Activated T-cell treated with anti-CD3 and anti-CD28 coated beads for 48 hours (primary cell): ENCODE results near the gene ADAM10.
"Not testable (repeated sequence)": the region's sequence is repeated elsewhere in the genome, so short reads cannot be mapped to it uniquely, and the experiment has no call there.

ENCODE experiments used
- DNase-seq: peaks from one replicate; pipeline ENCODE4 v3.0.0-alpha.2; 2020; ENCODE audit warnings: low read depth

The ADAM10 gene, protein sequence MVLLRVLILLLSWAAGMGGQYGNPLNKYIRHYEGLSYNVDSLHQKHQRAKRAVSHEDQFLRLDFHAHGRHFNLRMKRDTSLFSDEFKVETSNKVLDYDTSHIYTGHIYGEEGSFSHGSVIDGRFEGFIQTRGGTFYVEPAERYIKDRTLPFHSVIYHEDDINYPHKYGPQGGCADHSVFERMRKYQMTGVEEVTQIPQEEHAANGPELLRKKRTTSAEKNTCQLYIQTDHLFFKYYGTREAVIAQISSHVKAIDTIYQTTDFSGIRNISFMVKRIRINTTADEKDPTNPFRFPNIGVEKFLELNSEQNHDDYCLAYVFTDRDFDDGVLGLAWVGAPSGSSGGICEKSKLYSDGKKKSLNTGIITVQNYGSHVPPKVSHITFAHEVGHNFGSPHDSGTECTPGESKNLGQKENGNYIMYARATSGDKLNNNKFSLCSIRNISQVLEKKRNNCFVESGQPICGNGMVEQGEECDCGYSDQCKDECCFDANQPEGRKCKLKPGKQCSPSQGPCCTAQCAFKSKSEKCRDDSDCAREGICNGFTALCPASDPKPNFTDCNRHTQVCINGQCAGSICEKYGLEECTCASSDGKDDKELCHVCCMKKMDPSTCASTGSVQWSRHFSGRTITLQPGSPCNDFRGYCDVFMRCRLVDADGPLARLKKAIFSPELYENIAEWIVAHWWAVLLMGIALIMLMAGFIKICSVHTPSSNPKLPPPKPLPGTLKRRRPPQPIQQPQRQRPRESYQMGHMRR

DNA sequence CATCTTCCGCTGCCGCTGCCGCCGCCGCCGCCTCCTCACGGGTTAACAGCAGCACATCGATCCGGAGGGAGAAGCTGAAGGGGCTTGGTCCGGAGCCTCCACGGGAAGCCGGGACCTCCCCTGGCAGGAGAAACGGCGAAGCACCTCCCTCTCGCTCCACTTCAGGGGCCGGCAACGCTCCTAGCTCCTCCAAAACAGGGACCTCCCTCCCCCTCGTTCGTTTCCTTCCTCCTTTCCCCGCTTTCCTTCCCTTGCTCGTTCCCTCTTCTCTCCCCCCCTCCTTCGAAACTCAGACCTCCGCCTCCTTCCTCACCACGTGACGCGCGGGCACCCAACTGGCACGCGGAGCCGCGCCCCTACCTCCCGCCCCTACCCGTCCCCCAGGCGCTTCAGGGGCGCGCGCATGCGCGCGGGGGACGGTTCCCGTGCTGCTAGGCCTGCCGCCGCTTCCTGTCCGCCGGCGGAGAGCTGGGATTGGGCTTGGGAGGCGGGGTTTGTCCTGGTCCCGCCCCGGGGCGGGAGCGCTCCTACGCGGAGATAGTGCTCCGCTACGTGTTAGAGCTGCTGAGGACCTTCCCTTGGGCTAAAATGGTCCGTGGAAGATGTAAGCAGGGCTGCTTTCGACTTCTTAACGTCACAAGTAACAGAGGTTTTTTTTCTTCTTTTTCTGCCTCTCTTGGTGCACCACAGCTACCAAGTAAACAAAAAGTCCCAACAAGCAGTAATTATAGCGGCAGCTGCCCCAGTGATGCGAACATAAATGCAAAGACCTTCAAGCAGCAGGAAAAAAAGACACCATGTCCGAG lies at the start of gene ADAM10:
Gene ADAM10, minus strand, starts transcription at position 176 of the 806 bp plus-strand sequence. Its CDS starts 173 bp downstream, at position 3.
- DNase-seq = peak; percentile 100

- no peak for DNase-seq
Observed at GRCh38 chr15:58797505-58797904, 48.0 kb upstream of the ADAM10 start.

- no peak for DNase-seq
Observed at GRCh38 chr15:58795825-58796224, 46.3 kb upstream of the ADAM10 start.

DNA sequence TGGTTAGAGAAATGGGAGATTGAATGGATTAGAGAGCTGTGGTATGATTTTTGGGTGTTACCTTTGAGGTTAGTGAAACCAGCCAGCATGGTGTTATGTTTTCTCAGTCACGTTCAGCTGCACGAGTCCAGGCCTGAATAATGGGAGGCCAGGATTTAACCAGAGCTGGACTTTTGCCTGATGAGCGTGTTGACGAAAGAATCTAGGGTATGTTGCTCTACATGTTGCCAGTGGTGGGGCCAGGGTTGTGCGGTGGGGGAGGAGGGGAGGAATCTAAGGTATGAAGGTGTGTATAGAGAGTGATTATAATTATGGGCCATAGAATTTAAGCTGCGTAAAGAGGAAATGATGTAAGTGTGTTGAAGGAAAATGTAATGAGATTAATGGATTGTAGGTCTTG lies 44.4 kb upstream of the ADAM10 start:
- DNase-seq = no peak

DNA sequence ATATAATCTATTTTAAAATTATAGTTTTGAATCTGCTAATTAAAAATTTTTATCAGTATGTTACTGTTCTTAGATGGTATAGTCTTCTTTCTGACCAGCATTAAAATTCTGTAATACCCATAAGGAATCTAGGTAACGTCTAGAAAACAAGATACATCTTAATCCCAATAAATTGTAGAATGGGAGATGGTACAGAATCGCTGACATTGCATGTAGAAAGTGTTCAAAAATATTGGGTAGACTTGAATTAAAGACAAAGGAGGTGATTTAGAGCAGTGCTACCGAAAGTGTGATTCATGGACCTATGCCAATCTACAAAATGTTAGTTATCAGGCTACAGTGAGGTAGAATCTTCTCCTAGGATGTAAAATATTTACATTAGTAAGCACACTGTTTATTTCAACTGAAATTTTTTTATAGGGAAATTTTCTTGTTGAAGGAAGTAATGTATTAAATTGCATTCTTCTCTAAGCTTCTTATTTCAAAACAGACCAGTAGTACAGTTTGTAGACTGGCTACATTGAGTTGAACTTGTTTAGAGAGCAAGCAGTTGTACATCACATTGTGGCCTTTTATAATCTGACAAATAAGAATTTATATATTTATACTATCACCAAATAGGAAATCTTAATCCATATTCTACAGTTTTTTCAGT lies 38.7 kb upstream of the ADAM10 start:
- DNase-seq = no peak

DNA sequence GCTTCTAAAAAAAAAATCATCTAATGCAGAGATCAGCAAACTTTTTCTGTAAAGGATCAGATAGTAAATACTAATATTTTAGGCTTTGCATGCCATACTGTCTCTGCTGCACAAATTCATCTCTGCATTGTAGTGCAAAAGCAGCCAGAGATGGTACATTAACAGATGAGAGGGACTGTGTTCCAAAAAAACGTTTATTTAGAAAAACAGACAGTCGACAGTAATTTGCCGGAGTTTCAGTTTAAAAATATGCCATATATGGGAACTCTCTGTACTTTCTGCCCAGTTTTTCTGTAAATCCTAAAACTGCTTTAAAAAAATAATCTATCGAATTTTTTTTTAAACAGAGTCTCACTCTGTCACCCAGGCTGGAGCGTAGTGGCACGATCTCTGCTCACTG lies 35.8 kb upstream of the ADAM10 start:
- no peak for DNase-seq

DNA sequence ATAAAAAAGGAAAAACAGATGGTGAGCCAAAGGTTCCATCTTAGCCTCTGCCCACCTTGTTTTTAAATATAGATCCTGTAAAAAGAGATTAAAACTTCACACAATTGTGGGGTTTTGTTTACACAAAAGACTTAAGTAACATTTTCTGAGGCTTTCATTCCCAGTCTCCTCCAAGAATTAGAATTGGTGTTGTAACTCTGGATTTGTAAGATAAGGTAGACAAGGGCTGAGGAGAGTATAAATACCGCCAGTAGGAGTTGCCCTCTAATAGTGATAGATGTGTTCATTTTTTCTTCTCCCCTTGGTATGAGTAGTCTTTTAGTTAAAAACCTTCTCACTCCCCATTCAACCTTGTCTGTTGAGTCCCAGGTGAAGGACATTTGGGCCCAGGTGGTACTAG lies 30.0 kb upstream of the ADAM10 start:
- DNase-seq = no peak

DNA sequence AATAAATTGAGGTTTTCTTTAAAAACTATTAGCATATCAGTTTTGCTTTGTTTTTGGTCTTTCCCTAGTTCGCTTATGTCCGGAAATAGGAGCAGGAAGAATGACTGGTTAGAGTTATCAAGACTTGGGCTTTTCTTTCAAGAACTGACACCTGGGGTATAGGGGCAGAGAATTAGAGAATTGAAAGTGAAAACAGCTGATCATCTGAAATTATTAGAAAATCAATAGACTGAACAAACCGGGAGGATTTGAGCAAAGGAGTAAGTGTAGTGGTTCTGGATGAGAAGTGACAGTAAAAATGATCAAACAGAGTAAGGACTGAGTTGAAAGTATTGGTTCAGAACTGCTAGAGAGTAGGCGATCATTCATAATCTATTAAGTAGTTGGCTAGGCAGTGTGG lies 27.6 kb upstream of the ADAM10 start:
- DNase-seq = no peak

DNA sequence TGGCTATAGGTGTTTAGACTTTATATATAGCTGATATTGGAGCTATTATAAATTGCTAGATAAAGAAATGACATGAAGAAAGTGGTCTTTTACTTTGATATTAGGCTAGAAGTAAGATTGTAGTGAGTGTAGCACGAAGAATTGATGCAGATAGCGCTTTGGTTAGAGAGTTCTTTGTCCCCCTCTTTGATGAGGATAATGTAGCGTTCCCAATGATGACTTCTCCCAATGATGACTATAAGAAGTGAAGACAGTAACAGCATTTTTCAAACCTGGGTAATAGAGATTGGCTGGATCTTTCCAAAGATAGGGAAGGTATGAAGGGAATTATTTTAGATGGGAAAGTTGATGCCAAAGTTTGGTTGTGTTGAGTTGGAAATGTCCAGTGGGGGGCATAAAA lies 25.9 kb upstream of the ADAM10 start:
- no peak for DNase-seq

DNA sequence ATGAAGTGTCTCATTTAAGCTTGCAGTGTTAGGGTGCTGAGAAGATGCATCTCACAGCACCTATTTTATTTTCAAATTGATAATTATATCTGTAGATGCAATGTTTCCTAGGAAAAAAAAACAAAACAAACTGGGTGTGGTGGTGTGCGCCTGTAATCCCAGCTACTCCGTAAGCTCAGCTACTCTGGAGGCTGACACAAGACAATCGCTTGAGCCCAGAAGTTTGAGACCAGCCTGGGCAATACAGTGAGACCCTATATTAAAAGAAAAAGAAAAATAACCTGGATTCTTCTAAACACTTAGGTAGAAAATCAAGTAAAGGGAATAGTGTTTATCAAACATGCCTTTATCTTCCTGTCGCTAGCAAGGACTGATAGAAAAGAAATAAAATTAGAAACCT lies 23.5 kb upstream of the ADAM10 start:
- DNase-seq = no peak

GRCh38 chr15:58771621-58772250 lies 22.2 kb upstream of the ADAM10 start:
- DNase-seq = peak; percentile 17

DNA sequence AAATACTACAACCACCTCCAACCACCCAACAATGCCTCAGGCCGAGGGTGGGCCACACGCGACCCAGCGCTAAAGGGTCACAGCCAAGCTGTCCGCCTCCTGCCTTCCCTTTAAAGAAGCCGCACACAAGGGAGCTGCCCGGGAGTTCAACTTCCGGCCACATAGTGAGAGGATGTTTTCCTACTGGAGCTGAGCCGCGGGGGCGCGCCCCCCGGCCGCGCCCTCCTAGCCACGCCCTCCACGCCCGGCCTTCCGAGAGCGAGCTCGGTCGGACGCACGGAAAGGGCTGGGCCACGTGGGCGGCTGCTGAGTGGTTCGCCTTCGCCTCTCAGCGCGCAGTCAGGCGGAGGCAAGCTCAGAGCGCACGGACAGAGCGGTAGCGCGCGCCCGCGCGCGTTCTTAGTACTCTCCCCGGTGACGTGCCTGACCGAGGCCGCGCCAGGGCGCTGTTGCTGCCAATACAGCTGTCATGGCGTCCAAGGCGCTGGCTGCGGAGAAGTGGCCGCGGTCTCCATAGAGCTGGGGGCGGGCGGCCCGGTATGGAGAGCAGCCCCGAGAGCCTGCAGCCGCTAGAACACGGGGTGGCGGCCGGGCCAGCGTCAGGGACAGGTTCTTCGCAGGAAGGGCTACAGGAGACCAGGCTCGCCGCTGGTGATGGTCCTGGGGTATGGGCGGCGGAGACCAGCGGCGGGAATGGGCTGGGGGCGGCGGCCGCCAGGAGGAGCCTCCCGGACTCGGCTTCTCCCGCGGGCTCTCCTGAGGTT lies 21.5 kb upstream of the ADAM10 start, which contains the start of gene MINDY2:
Gene MINDY2, plus strand, starts transcription at position 446 of the 764 bp plus-strand sequence. Its CDS starts 94 bp downstream, at position 540.
- peak; percentile 98 for DNase-seq

DNA sequence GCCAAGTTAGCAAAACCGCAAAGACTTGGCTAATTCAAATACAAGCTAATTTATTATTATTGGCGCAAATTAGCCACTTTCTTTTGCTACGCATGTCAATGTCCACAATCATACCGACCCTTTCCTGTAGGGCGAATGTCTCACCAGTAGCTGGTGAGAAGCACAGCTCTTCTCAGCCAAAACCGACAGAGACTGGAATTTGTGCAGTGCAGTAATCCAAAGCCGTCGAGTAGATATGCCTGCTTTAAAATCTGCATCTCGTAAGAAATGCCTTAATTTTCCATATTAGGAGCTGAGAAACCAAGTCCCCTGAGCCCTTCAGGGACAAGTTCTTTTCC lies 21.0 kb upstream of the ADAM10 start:
- no peak for DNase-seq

- not testable (repeated sequence) for DNase-seq
Observed at GRCh38 chr15:58768601-58769004, 19.1 kb upstream of the ADAM10 start.

GRCh38 chr15:58766290-58766689 lies 16.8 kb upstream of the ADAM10 start:
- DNase-seq = no peak

GRCh38 chr15:58764468-58764867 lies 15.0 kb upstream of the ADAM10 start:
- no peak for DNase-seq

GRCh38 chr15:58762731-58763130 lies 13.2 kb upstream of the ADAM10 start:
- DNase-seq = no peak

DNA sequence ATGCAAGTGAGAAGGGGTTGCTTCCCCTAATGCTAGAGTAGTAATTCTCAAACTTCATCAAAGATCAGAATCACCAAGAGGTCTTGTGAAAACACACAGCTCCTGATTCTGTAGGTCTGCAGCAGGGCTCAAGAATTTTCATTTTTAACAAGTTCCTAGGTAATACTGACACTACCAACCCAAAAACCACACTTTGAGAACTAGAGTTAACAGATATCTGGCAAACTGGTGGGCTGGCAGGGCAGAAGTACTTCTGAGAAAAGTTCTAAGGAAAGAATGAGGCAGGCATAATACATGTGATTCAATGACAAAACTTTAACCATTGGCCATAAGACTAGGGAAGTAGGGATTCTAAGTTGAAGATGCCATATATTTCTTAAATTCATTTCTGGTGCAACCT lies 12.8 kb upstream of the ADAM10 start:
- DNase-seq = no peak

DNA sequence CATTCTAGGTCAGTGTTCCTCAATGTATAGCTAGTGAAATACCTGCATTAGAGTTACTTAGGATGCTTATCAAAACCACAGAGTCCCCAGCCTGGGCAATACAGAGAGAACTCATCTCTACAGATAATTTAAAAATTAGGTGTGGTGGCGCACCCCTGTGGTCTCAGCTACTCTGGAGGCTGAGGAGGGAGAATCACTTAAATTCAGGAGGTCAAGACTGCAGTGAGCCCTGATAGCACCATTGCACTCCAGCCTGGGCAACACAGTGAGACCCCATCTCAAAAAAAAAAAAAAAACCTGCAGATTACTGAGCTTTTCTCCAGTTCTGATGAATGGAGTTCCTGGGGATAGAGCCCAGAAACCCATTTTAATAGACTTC lies 11.5 kb upstream of the ADAM10 start:
- no peak for DNase-seq

DNA sequence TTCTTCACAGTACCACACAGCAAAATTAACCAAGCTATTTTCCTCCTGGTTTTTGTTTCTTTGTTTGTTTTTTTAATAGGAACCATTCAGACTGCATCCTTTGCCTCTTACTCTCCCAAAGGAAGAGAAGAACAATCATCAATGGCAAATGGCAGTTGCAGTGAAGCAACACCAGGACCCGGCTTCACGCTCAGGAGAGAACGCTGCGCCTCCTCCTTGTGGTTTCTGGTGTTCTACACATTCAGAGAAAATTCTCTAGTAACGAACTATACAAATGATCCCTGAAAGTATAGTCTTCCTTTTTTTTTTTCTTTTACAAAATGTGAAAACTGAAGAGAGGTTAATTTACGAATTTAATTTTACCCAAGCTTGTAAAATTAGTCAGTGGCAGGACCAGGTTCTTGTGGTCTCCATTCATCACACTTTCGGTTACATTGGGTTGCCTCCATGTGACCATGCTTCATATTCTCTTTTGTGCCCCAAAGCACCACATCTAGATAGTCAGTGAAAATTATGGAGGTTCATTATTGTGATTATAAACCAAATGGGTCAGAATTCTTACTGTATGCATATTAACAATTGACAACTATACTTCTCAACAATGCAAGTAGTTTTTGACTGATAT lies 11.0 kb upstream of the ADAM10 start:
- no peak for DNase-seq
